Right lobe of liver (tissue), 6 donors: ENCODE data around the gene POLG. TPM values are rescaled to one million over a fixed set of nuclear protein-coding genes. Genes with fewer than 3 reads are reported as not detected.
A peak's percentile ranks its signal among the peaks of the same experiment; 100 is the strongest.

Experiments used
- ATAC-seq, 4 donors: fragments of 200-7000 bp; cut with Tn5 transposase; one replicate each; pipeline ENCODE4 v1.9.1; 2020; ENCODE audit warnings: mild to moderate bottlenecking in 4 of 4, moderate library complexity in 4 of 4
- DNase-seq, 3 donors: peaks; one replicate each; pipeline ENCODE4 v3.0.0-alpha.2; 2020
- H3K27ac ChIP-seq, 3 donors: fragments of 200-600 bp; one replicate each; pipeline ENCODE4 v1.8.0; 2022
- H3K27me3 ChIP-seq, 2 donors: fragments of 200-600 bp; one replicate each; pipeline ENCODE4 v1.8.0; 2022
- H3K36me3 ChIP-seq, 4 donors: fragments of 200-600 bp; sonication (generic) in 1 of 4; one replicate each; pipeline versions ENCODE4 v1.5.1 to v1.8.0; 2017 to 2022; ENCODE audit warnings: control low read depth in 1 of 4
- H3K4me1 ChIP-seq, 4 donors: fragments of 200-600 bp; sonication (generic) in 1 of 4; one replicate each; pipeline versions ENCODE4 v1.5.1 to v1.8.0; 2017 to 2022; ENCODE audit warnings: control low read depth in 1 of 4
- H3K4me3 ChIP-seq, 3 donors: fragments of 200-600 bp; one replicate each; pipeline ENCODE4 v1.8.0; 2022
- H3K9me3 ChIP-seq, 4 donors: fragments of 200-600 bp; sonication (generic) in 1 of 4; one replicate each; pipeline versions ENCODE4 v1.5.1 to v1.8.0; 2017 to 2022; ENCODE audit warnings: control low read depth in 1 of 4
- CTCF ChIP-seq, 4 donors: fragments of 200-600 bp in 3 of 4; fragments of 450-650 bp in 1 of 4; IDR thresholded peaks; one replicate each; pipeline versions ENCODE4 v1.5.1 to v1.8.0; 2016 to 2022; ENCODE audit warnings: antibody characterized with exemption in 4 of 4, mild to moderate bottlenecking in 2 of 4
- POLR2A ChIP-seq: fragments of 450-650 bp; IDR thresholded peaks from one replicate; pipeline ENCODE4 v1.6.1; 2017; ENCODE audit warnings: antibody characterized with exemption, mild to moderate bottlenecking
- WGBS: methylation state at CpG from one replicate; pipeline ENCODE4 v1.1.6; 2018; ENCODE audit warnings: low coverage, low lambda C conversion rate; ENCODE audit not compliant: insufficient coverage; ENCODE audit errors: missing lambda C conversion rate; 5-methylcytosine and 5-hydroxymethylcytosine counted together
- intact Hi-C, 2 donors: fragments of 100-400 bp; cut with DNase I; formaldehyde crosslinking; loops; one replicate each; pipeline versions ENCODE4 v1.11.2 to v1.14.1; 2022
- total RNA-seq, 6 experiments: library from RNA; depleted of rRNA in 2 of 6; stranded (reverse); fragments of >200 nt in 2 of 6; fragmentation: NEBNext Ultra II Directional in 3 of 6; extraction: Animal tissue kit (Norgen Biotek cat#: 25700) in 3 of 6; gene quantifications; one replicate each; pipeline versions ENCODE4 v1.1.0 to v1.2.4, GENCODE V29; 2016 to 2023
- donor health status: DM: no; HTN: yes; CAD: no.
- donor health status: DM: no; HTN: no; CAD: no.
- donor health status: DM: no; HTN: no; CAD: no.
- donor health status: DM: no; HTN: yes; CAD: no.
- donor health status: DM: no; HTN: yes; CAD: no.

POLG gene
- total RNA-seq, 6 experiments from 2014 or later = 26.3 to 34.7 (median 30.3) TPM

GRCh38 chr15:89374086-89374981 is 39.7 kb upstream of the POLG start:
- H3K4me3 ChIP-seq = no peak overlapping the region
- H3K9me3 ChIP-seq = no peaks in the 10 kb centered on the region
- no peak overlapping the region for H3K27ac ChIP-seq
- no peaks in the 10 kb centered on the region for H3K36me3 ChIP-seq
- peaks cover 0 to 21% (median 0%) of the 10 kb centered on the region in 4 donors for H3K4me1 ChIP-seq
- ATAC-seq = no peak
- H3K27me3 ChIP-seq = peaks cover 6 to 50% of the 10 kb centered on the region in 2 donors
- DNase-seq = no peak
- intact Hi-C loops = no loop called here
- TF ChIP-seq CTCF (IDR thresholded peaks at IDR 0.05) (no peak), POLR2A (no peak)
- WGBS = 19% methylated on average over 14 of the region's 14 CpGs

DNA sequence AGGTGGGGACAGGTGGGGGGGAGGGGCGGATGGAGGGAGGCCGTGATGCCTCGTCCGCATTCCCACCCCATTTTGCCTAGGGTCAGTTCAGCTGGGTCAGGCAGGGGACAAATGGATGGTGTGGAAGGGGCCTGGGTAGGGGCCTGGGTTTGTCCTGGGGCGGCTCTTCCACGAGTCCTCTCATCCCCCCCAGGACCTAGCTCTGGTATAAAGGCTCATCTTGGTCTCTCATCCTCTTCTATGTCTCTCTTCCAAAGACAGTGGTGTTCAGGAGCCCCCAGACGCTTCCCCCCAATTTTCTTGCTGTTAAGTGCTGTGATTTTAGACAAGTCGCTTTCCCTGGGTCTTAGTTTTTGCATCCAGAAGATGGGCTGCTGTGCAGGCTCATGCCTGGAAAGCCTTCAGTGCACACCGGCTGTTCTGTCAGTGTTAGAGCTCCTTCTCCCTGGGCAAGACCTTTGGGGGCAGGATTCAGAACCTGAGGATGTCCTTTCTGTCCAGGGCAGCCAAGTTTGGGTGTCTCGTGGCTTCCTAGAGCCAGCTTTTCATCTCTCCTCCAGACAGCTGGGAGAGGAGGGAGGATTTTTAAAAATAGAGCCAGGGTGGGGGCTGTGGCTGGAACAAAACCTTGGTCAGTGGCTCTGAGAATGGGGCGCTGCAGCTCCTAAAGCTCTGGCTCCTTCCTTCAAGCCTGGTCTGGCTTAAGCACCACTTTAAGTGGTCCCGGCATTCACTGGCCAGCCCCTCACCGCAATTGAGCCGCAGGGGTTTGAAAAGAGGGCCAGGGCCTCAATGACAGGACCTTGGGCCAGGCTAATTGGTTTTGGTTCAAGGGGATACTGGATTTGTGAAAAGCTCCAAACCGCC is 37.7 kb upstream of the POLG start:
- 13% methylated on average over 10 of the region's 15 CpGs for WGBS
- intact Hi-C loops = no loop called here

GRCh38 chr15:89371228-89372044 is 36.8 kb upstream of the POLG start:
- Histone ChIP-seq H3K36me3 (no peaks in the 10 kb centered on the region), H3K27me3 (peaks cover 12 to 57% of the 10 kb centered on the region in 2 donors), H3K27ac (no peak overlapping the region), H3K9me3 (no peaks in the 10 kb centered on the region), H3K4me3 (peak overlapping the region in 1 of 3 donors; percentile 4), H3K4me1 (peaks cover 0 to 15% (median 0%) of the 10 kb centered on the region in 4 donors)
- WGBS = 8% methylated on average over 8 of the region's 87 CpGs
- DNase-seq (peak in 1 of 3 donors; percentile 43), ATAC-seq (peak; percentile 73 to 91 (median 76))
- intact Hi-C loops = no loop called here
- TF ChIP-seq CTCF (IDR thresholded peaks at IDR 0.05) = no peak
- TF ChIP-seq POLR2A = no peak

More for the DNA sequence above, 37.7 kb upstream of the POLG start:
- no peak for DNase-seq
- no peaks in the 10 kb centered on the region for H3K36me3 ChIP-seq
- no peak overlapping the region for H3K27ac ChIP-seq
- H3K27me3 ChIP-seq = peaks cover 6 to 51% of the 10 kb centered on the region in 2 donors
- no peak for ATAC-seq
- no peaks in the 10 kb centered on the region for H3K9me3 ChIP-seq
- TF ChIP-seq CTCF (IDR thresholded peaks at IDR 0.05) = no peak
- TF ChIP-seq POLR2A = no peak
- peaks cover 0 to 15% (median 0%) of the 10 kb centered on the region in 4 donors for H3K4me1 ChIP-seq
- H3K4me3 ChIP-seq = no peak overlapping the region

- no peak for TF ChIP-seq CTCF (IDR thresholded peaks at IDR 0.05)
- no peak for TF ChIP-seq POLR2A
- no peak for DNase-seq
- Histone ChIP-seq H3K27me3 (peaks cover 12 to 61% of the 10 kb centered on the region in 2 donors), H3K4me3 (peak overlapping the region in 1 of 3 donors; percentile 4), H3K36me3 (no peaks in the 10 kb centered on the region), H3K9me3 (no peaks in the 10 kb centered on the region), H3K4me1 (peaks cover 0 to 15% (median 0%) of the 10 kb centered on the region in 4 donors), H3K27ac (no peak overlapping the region)
- ATAC-seq = no peak
- WGBS = 0% methylated on average over 1 of the region's 11 CpGs
- intact Hi-C loops = no loop called here
These were observed 36.3 kb upstream of the POLG start for GRCh38 chr15:89370978-89371227.
